ENCODE measurements around the gene KICS2. TPM values are rescaled to one million over a fixed set of nuclear protein-coding genes. Genes with fewer than 3 reads are reported as not detected.

KICS2 gene
- total and polyA plus RNA-seq, 2 of the 8 experiments (the other 6 are each of a cell fraction or from before 2014, with no cell fraction given): 5.6 to 9.5 TPM

DNA sequence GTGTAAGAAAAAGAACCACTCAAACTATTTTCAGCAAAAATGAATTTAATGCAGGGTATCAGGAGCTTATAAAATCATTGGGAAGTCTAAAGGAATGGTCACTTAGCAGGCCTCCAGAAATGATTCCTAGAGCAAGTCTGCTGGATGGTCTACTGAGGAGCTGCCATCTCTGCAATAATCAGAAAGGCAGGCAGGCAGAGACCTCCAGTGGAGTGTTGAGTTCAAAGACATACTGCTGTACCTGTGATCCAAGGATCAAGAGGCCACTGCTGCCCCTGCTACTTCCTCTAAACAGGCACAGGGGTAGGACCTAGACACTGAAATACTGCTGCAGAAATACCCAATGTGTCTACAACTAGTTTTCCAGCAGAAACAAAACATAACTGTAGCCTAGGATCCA lies 14.5 kb upstream of the KICS2 start:
- Histone ChIP-seq H3K23ac (ENCODE audit: insufficient read length) (no peak overlapping the region), H4K8ac (ENCODE audit: extremely low read depth, insufficient read depth, low read length) (no peak overlapping the region), H2BK12ac (ENCODE audit: low read depth, low read length) (no peak overlapping the region), H2BK5ac (ENCODE audit: low read depth, low read length) (no peak overlapping the region), H3K18ac (ENCODE audit: extremely low read depth, low read length) (no peak overlapping the region), H3K23me2 (ENCODE audit: low read depth, low read length) (no peaks in the 10 kb centered on the region), H2BK120ac (replicated peaks; ENCODE audit: low read depth, low read length) (no peak overlapping the region), H3K4ac (replicated peaks; ENCODE audit: insufficient read length, low read depth, low read length) (no peak overlapping the region), H4K20me1 (replicated peaks in 1 of 2; ENCODE audit: control insufficient read depth in 1 of 2, insufficient read depth in 2 of 2, low read length in 2 of 2) (no peaks in the 10 kb centered on the region), H2AK5ac (ENCODE audit: low read depth, low read length) (no peak overlapping the region), H3K4me1 (replicated peaks in 1 of 4; ENCODE audit: control insufficient read depth in 3 of 4, insufficient read depth in 4 of 4, low read length in 3 of 4) (no peaks in the 10 kb centered on the region; a peak in 1 of 7 replicates), H3K79me1 (ENCODE audit: low read depth, low read length) (no peaks in the 10 kb centered on the region), H4K91ac (replicated peaks; ENCODE audit: insufficient read length, low read length) (no peak overlapping the region), H3K56ac (replicated peaks; ENCODE audit: insufficient read length, low read depth, low read length) (no peak overlapping the region), H4K5ac (ENCODE audit: insufficient read length, low read depth, low read length) (no peak overlapping the region), H3K14ac (ENCODE audit: insufficient read length) (no peak overlapping the region), H3K27ac (ENCODE audit: low read depth, low read length) (no peak overlapping the region), H3K4me3 (ENCODE audit: extremely low read depth in 1 of 4, insufficient read depth in 2 of 4, low read depth in 3 of 4, low read length in 4 of 4) (no peak overlapping the region), H3K9ac (replicated peaks in 1 of 4; ENCODE audit: extremely low read depth in 1 of 4, low read depth in 3 of 4, low read length in 3 of 4) (no peak overlapping the region), H2BK15ac (ENCODE audit: low read length) (no peak overlapping the region), H2AFZ (ENCODE audit: low read length) (no peak overlapping the region), H3K79me2 (ENCODE audit: control insufficient read depth in 1 of 2, insufficient read depth in 2 of 2, low read length in 2 of 2) (no peaks in the 10 kb centered on the region), H3K4me2 (ENCODE audit: insufficient read depth in 1 of 2, low read depth in 2 of 2, low read length in 2 of 2) (no peak overlapping the region), H2BK20ac (ENCODE audit: low read length) (no peak overlapping the region), H3K9me3 (ENCODE audit: insufficient read depth in 2 of 2, low read depth in 1 of 2, low read length in 1 of 2) (no peaks in the 10 kb centered on the region), H3K27me3 (replicated peaks in 1 of 4; ENCODE audit: control insufficient read depth in 3 of 4, extremely low read depth in 1 of 4, insufficient read depth in 3 of 4, low read length in 3 of 4) (no peaks in the 10 kb centered on the region), H3K36me3 (ENCODE audit: control insufficient read depth in 2 of 4, insufficient read depth in 4 of 4, low read length in 3 of 4) (no peaks in the 10 kb centered on the region)
- no peak for DNase-seq (ENCODE audit: low read depth in 1 of 2, low spot score in 2 of 2)
- ChIA-PET POLR2A (ENCODE audit: partially characterized antibody) (no interaction called here), CTCF (ENCODE audit: partially characterized antibody) (interaction anchor here (0.6 to 1.8 kb wide), 5 partner anchors 9 to 414 kb away, joined by 3 to 5 read pairs (median 4); no protein-coding TSS in a partner anchor)
- FAIRE-seq: no peak
- no peak for TF ChIP-seq PHF8 (conservative IDR thresholded peaks at IDR 0.05; ENCODE audit: low read depth, low read length)
- peak; percentile 53 to 66 for TF ChIP-seq RAD21 (IDR thresholded peaks at IDR 0.05 in 1 of 2, conservative IDR thresholded peaks at IDR 0.05 in 1 of 2; ENCODE audit: low read depth in 2 of 2, low read length in 2 of 2)
- no peak for TF ChIP-seq ZNF274 (IDR thresholded peaks at IDR 0.05; ENCODE audit: borderline replicate concordance, extremely low read depth, low read length)
- no peak for TF ChIP-seq NRF1 (IDR thresholded peaks at IDR 0.05; ENCODE audit: low read depth, low read length)
- TF ChIP-seq SRF (IDR thresholded peaks at IDR 0.05; ENCODE audit: low read depth, low read length): no peak
- no peak for TF ChIP-seq TCF12 (IDR thresholded peaks at IDR 0.05; ENCODE audit: low read depth, low read length)
- TF ChIP-seq ASH2L (IDR thresholded peaks at IDR 0.05; ENCODE audit: low read length): no peak
- TF ChIP-seq ATF3 (IDR thresholded peaks at IDR 0.05; ENCODE audit: insufficient read depth, low read depth, low read length): no peak
- TF ChIP-seq CREB1 (IDR thresholded peaks at IDR 0.05): no peak
- TF ChIP-seq POU5F1 (IDR thresholded peaks at IDR 0.05; ENCODE audit: low read depth, low read length): no peak
- TF ChIP-seq POLR2A (IDR thresholded peaks at IDR 0.05; ENCODE audit: control extremely low read depth in 1 of 2, low read depth in 2 of 2, low read length in 2 of 2): no peak
- no peak for TF ChIP-seq CBX5 (IDR thresholded peaks at IDR 0.05; ENCODE audit: low read depth, low read length)
- no peak for TF ChIP-seq TEAD4 (IDR thresholded peaks at IDR 0.05; ENCODE audit: low read depth, low read length)
- TF ChIP-seq SIX5 (IDR thresholded peaks at IDR 0.05; ENCODE audit: low read depth, low read length): no peak
